Ishikawa (cell line): ENCODE data around the gene HLX.

Experiments used
- CEBPB ChIP-seq: IDR thresholded peaks from 2 replicates; pipeline ENCODE4 v1.6.1; 2012
- REST ChIP-seq: IDR thresholded peaks from 2 replicates; pipeline ENCODE4 v1.6.1; 2012; ENCODE audit warnings: low read depth, mild to moderate bottlenecking
- TAF1 ChIP-seq: IDR thresholded peaks from 2 replicates; pipeline ENCODE4 v1.6.1; 2012; ENCODE audit warnings: low read depth, mild to moderate bottlenecking
- USF1 ChIP-seq: IDR thresholded peaks from 2 replicates; pipeline ENCODE4 v1.6.1; 2012

DNA sequence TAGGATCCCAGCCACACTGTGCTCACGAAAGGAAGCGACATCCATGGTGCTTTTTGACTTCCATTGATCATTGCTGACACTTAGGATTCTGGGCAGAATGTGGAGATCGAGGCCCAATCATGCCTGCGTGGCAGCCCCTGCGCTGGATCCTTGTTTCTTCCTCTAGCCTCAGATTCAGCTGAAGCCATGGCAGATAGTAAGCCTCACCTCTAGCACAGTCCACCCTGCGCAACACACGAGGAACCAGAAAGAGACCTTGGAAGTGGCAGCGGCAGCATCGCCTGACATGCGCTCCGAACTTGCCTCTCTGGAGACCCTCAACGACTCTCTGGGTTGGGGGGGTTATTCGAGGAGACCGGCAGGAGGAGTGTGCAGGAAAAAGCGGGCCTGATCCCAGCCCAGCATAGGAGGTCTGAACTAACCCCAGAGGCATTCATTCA lies 10.6 kb downstream of the HLX start:
- no peak for TF ChIP-seq CEBPB
- no peak for TF ChIP-seq USF1
- no peak for TF ChIP-seq REST
- no peak for TF ChIP-seq TAF1
